GM19193 (cell line): ENCODE results near the gene KLHL14.

ENCODE experiments used
- POLR2A ChIP-seq: IDR thresholded peaks from 4 replicates; pipeline ENCODE4 v1.6.1; 2011; ENCODE audit not compliant: insufficient read depth, insufficient read length; ENCODE audit errors: extremely low read depth

KLHL14 gene

GRCh38 chr18:32773382-32773712 is 524 bp upstream of the KLHL14 start:
- TF ChIP-seq POLR2A: no peak

GRCh38 chr18:32771871-32772580 is 797 bp downstream of the KLHL14 start:
- no peak for TF ChIP-seq POLR2A

- no peak for TF ChIP-seq POLR2A
These were observed 1.6 kb downstream of the KLHL14 start for GRCh38 chr18:32771169-32771751.

- TF ChIP-seq POLR2A: no peak
These were observed 2.1 kb downstream of the KLHL14 start for GRCh38 chr18:32770666-32771168.

GRCh38 chr18:32770054-32770665 is 2.7 kb downstream of the KLHL14 start:
- no peak for TF ChIP-seq POLR2A

GRCh38 chr18:32769586-32770053 is 3.2 kb downstream of the KLHL14 start:
- TF ChIP-seq POLR2A: no peak

- no peak for TF ChIP-seq POLR2A
These were observed 3.7 kb downstream of the KLHL14 start for GRCh38 chr18:32769071-32769585.

GRCh38 chr18:32767400-32767799 is 5.4 kb downstream of the KLHL14 start:
- TF ChIP-seq POLR2A: no peak

- no peak for TF ChIP-seq POLR2A
These were observed 8.1 kb downstream of the KLHL14 start for GRCh38 chr18:32764611-32765244.

- TF ChIP-seq POLR2A: no peak
These were observed 9.5 kb downstream of the KLHL14 start for GRCh38 chr18:32763293-32763692.

GRCh38 chr18:32761231-32761630 is 11.6 kb downstream of the KLHL14 start:
- TF ChIP-seq POLR2A: no peak

- no peak for TF ChIP-seq POLR2A
These were observed 12.4 kb downstream of the KLHL14 start for GRCh38 chr18:32760391-32760790.

GRCh38 chr18:32759611-32760167 is 13.1 kb downstream of the KLHL14 start:
- TF ChIP-seq POLR2A: no peak

- no peak for TF ChIP-seq POLR2A
These were observed 18.1 kb downstream of the KLHL14 start for GRCh38 chr18:32754508-32755263.

GRCh38 chr18:32753656-32754260 is 19.1 kb downstream of the KLHL14 start:
- TF ChIP-seq POLR2A: no peak

GRCh38 chr18:32750328-32750727 is 22.5 kb downstream of the KLHL14 start:
- TF ChIP-seq POLR2A: no peak
